PC-3 (cell line): ENCODE results near the gene AFMID. TPM values are rescaled to one million over a fixed set of nuclear protein-coding genes. Genes with fewer than 3 reads are reported as not detected.
A peak's percentile ranks its signal among the peaks of the same experiment; 100 is the strongest.

Experiments used
- ATAC-seq: fragments of 200-7000 bp; cut with Tn5 transposase; 2 replicates; pipeline ENCODE4 v1.9.1; 2020; ENCODE audit warnings: mild to moderate bottlenecking, moderate library complexity
- BruUV-seq: library from RNA; stranded (reverse); fragments of 400-500 nt; replicated peaks from 2 replicates; lab custom pipeline; 2021; lab: Mats Ljungman, UMichigan
- CTCF ChIA-PET: fragments of 300-600 bp; sonication (Branson Sonifier 250); formaldehyde crosslinking; loops from one replicate; lab custom pipeline; 2022; ENCODE audit warnings: antibody characterized with exemption; lab: Charles Lee
- POLR2A ChIA-PET: fragments of 300-600 bp; sonication (Branson Sonifier 250); formaldehyde crosslinking; loops from one replicate; lab custom pipeline; 2022; ENCODE audit warnings: antibody characterized with exemption; ENCODE audit not compliant: unreplicated experiment; lab: Charles Lee
- DNase-seq: peaks from one replicate; pipeline ENCODE4 v3.0.0-alpha.2; 2015
- H2AFZ ChIP-seq: fragments of 300-600 bp; sonication (generic); 2 replicates; pipeline ENCODE4 v1.6.0; 2016; ENCODE audit warnings: antibody characterized with exemption, low read length
- H3F3A ChIP-seq: fragments of 300-600 bp; sonication (generic); one replicate; pipeline ENCODE4 v1.6.0; 2017; ENCODE audit warnings: antibody characterized with exemption, low read length, control low read depth, mild to moderate bottlenecking; ENCODE audit not compliant: unreplicated experiment
- H3K27ac ChIP-seq: fragments of 300-600 bp; sonication (generic); 2 replicates; pipeline ENCODE4 v1.5.1; 2016; ENCODE audit warnings: mild to moderate bottlenecking, low read length
- H3K27me3 ChIP-seq: fragments of 300-600 bp; sonication (generic); 2 replicates; pipeline ENCODE4 v1.6.1; 2016; ENCODE audit warnings: low read length, mixed read lengths
- H3K36me3 ChIP-seq: fragments of 300-600 bp; sonication (generic); 2 replicates; pipeline ENCODE4 v1.6.1; 2016; ENCODE audit warnings: low read depth, mixed run types, low read length, mixed read lengths
- H3K4me1 ChIP-seq: fragments of 300-600 bp; sonication (generic); 2 replicates; pipeline ENCODE4 v1.5.1; 2016; ENCODE audit warnings: low read length; ENCODE audit not compliant: insufficient read depth
- H3K4me2 ChIP-seq: fragments of 300-600 bp; sonication (generic); 2 replicates; pipeline ENCODE4 v1.6.0; 2016; ENCODE audit warnings: low read length
- H3K4me3 ChIP-seq: fragments of 300-600 bp; sonication (generic); 2 replicates; pipeline ENCODE4 v1.5.1; 2016; ENCODE audit warnings: mild to moderate bottlenecking, low read length, mixed read lengths
- H3K79me2 ChIP-seq: fragments of 300-600 bp; sonication (generic); 2 replicates; pipeline ENCODE4 v1.6.1; 2017; ENCODE audit warnings: low read length, mixed read lengths
- H3K9ac ChIP-seq: fragments of 300-600 bp; sonication (generic); 2 replicates; pipeline ENCODE4 v1.6.0; 2016; ENCODE audit warnings: mild to moderate bottlenecking, low read length
- H3K9me2 ChIP-seq: fragments of 300-600 bp; sonication (generic); replicated peaks from 2 replicates; pipeline ENCODE4 v1.6.1; 2016; ENCODE audit warnings: mixed run types, low read length, mixed read lengths
- H3K9me3 ChIP-seq: fragments of 300-600 bp; sonication (generic); 2 replicates; pipeline ENCODE4 v1.6.1; 2016; ENCODE audit warnings: low read length, mixed read lengths
- H4K20me1 ChIP-seq: fragments of 300-600 bp; sonication (generic); 2 replicates; pipeline ENCODE4 v1.6.1; 2016; ENCODE audit warnings: low read length, mixed read lengths
- CTCF ChIP-seq: fragments of 300-600 bp; sonication (generic); conservative IDR thresholded peaks from 2 replicates; pipeline ENCODE4 v1.5.1; 2017; ENCODE audit warnings: antibody characterized with exemption, low read depth, mild to moderate bottlenecking, low read length
- EZH2 ChIP-seq: fragments of 300-600 bp; sonication (generic); IDR thresholded peaks from one replicate; pipeline ENCODE4 v1.6.1; 2017; ENCODE audit warnings: antibody characterized with exemption, mild to moderate bottlenecking, low read length; ENCODE audit not compliant: unreplicated experiment
- EZH2phosphoT487 ChIP-seq: fragments of 300-600 bp; sonication (generic); IDR thresholded peaks from 2 replicates; pipeline ENCODE4 v1.6.1; 2018; ENCODE audit warnings: mild to moderate bottlenecking, antibody characterized with exemption, low read length, borderline replicate concordance
- intact Hi-C: fragments of 100-400 bp; cut with micrococcal nuclease; formaldehyde crosslinking; loops from 2 replicates; pipeline ENCODE4 v1.9.0; 2023
- total RNA-seq: library from RNA; depleted of rRNA; stranded (reverse); fragments of >200 nt; gene quantifications from 2 replicates; pipeline ENCODE4 v1.2.3, GENCODE V29; 2014

Gene AFMID
- total RNA-seq, 1 experiment from 2014 or later, result 58.9 TPM

DNA sequence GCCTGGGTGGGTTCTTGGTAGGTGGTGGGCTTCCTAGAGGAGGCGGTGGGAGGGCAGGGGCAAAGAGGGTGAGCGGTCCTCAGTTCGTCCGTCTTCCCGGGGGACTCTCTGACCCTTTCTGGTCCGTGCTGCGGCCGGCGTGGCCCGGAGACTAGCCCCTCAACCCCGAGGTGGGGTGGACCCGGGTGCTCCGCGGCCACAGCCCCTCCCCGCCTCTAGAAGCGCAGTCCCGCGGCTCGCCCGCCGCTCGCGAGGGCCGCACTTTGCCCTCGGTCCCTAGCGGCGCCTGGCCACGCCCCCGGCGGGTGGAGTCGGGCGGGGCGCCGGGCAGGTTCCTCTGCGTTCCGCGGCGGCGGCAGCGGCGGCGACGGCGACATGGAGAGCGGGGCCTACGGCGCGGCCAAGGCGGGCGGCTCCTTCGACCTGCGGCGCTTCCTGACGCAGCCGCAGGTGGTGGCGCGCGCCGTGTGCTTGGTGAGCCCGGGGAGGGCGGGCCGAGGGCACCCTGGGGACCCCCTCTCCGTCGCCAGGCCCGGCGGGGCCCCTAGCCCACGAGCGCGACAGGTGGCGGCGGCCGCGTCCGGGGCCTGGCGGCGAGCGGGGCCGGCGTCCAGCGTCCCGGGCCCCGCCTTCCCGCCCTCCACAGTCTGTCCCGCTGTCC is 18.8 kb upstream of the AFMID start, which contains the start of gene SYNGR2:
Gene SYNGR2, plus strand, starts transcription at position 340 of the 661 bp plus-strand sequence. Its CDS starts 36 bp downstream, at position 376.
- peaks cover 20% of the 10 kb centered on the region for H3K4me1 ChIP-seq
- TF ChIP-seq EZH2phosphoT487 (no peak), CTCF (no peak), EZH2 (no peak)
- CTCF ChIA-PET, result interaction anchor here (0.5 kb wide), 1 partner anchor 40 kb away, joined by 5 read pairs; the partner anchor contains the start of gene TMC6
- no peaks in the 10 kb centered on the region for H3K27me3 ChIP-seq
- peak within 1 kb of the TSS; percentile 80 for H2AFZ ChIP-seq
- peak within 1 kb of the TSS; percentile 76 for H3K4me3 ChIP-seq
- peak within 1 kb of the TSS; percentile 48 for H3K27ac ChIP-seq
- BruUV-seq, result no TSS peak
- peaks cover 33% of the 10 kb centered on the region for H3K79me2 ChIP-seq
- no peaks in the 10 kb centered on the region for H3K9me3 ChIP-seq
- intact Hi-C loops, result loop anchor here (1.0 to 2.0 kb wide), 3 partner anchors 19 to 40 kb away; partner anchors contain the start of genes AFMID, TK1 and TMC6
- H3K9ac ChIP-seq, result peak within 1 kb of the TSS; percentile 89
- peak within 1 kb of the TSS; percentile 88 for H3K4me2 ChIP-seq
- DNase-seq (peak; percentile 94), ATAC-seq (peak; percentile 67)
- H3F3A ChIP-seq, result peaks cover 10% of the 10 kb centered on the region
- POLR2A ChIA-PET, result interaction anchor here (0.6 kb wide), 1 partner anchor 40 kb away, joined by 16 read pairs; the partner anchor contains the start of gene TMC6
- peaks cover 18% of the 10 kb centered on the region for H4K20me1 ChIP-seq
- peaks cover 17% of the 10 kb centered on the region; the same call in 1 of the 2 replicates for H3K36me3 ChIP-seq
- no peaks in the 10 kb centered on the region for H3K9me2 ChIP-seq

GRCh38 chr17:78168903-78169793 is 18.0 kb upstream of the AFMID start:
- ChIA-PET POLR2A (interaction anchor here (0.6 to 1.2 kb wide), 2 partner anchors 24 to 41 kb away, joined by 4 to 16 read pairs; partner anchors contain the start of gene TMC6), CTCF (interaction anchor here (0.5 kb wide), 3 partner anchors 37 to 595 kb away, joined by 3 to 5 read pairs (median 4); partner anchors contain the start of gene TMC6)
- Histone ChIP-seq H2AFZ (peak overlapping the region; percentile 29; the same call in 1 of the 2 replicates), H3K9me2 (no peaks in the 10 kb centered on the region), H3K27ac (peak overlapping the region; percentile 48), H3K4me1 (peaks cover 20% of the 10 kb centered on the region), H3F3A (peaks cover 14% of the 10 kb centered on the region), H3K27me3 (no peaks in the 10 kb centered on the region), H3K9me3 (no peaks in the 10 kb centered on the region), H3K79me2 (peaks cover 33% of the 10 kb centered on the region), H3K9ac (peak overlapping the region; percentile 89), H3K36me3 (peaks cover 23% of the 10 kb centered on the region; the same call in 1 of the 2 replicates), H3K4me2 (peak overlapping the region; percentile 88), H4K20me1 (peaks cover 19% of the 10 kb centered on the region), H3K4me3 (peak overlapping the region; percentile 76)
- peak; percentile 84 for DNase-seq
- ATAC-seq, result peak; percentile 72
- BruUV-seq, result no TSS peak
- intact Hi-C loops, result loop anchor here (1.0 to 2.0 kb wide), 3 partner anchors 18 to 41 kb away; partner anchors contain the start of genes AFMID, TK1 and TMC6
- TF ChIP-seq EZH2 (no peak), CTCF (no peak), EZH2phosphoT487 (no peak)
